NCI-H446 (cell line): Measurements from ENCODE around the gene SMOC1.

Experiments used
- DNase-seq, 2 experiments: peaks; one replicate each; lab custom pipeline; 2025; lab: John Stamatoyannopoulos, UW

Gene SMOC1

GRCh38 chr14:70045844-70046535 lies 166.8 kb downstream of the SMOC1 start:
- DNase-seq: peak; percentile 10 to 47

- no peak for DNase-seq
Measured at GRCh38 chr14:70047598-70048312, 168.5 kb downstream of the SMOC1 start.

DNA sequence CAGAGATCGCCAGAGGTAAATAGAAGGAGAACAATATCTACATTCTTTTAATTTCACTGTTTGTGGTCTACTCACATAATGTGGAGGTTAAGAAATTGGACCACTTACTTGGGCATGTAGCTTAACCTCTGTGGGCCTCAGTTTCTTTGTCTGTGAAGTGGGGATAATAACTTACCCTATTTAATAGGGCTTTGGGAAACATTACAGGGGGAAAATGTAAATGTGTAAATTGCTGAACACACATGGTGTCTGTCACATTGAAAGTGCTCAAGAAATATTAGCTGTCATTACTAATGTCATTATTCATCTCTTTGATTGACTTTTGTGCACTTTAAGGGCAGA lies 169.1 kb downstream of the SMOC1 start:
- DNase-seq: no peak

- no peak for DNase-seq
Measured at GRCh38 chr14:70049605-70050004, 170.4 kb downstream of the SMOC1 start.

DNA sequence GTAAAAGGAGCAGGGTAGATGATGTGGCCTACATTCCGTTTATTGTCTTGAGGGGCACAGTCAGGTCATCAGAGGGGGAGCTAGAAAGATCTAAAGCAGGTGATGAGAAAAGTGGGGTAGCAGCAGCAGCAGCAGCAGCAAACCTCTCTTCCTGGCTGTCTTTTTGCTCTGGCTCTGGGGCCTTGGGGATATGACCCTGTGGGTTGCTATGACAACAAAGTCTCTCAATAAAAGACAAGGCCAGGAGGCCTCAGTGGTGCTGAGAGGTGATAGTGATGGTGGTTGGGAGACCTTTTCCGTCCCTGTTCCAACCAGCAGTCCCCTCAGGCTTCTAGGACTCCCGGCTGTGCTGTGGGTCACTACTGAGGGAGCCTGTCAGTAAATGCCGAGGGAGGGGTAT lies 170.9 kb downstream of the SMOC1 start:
- no peak for DNase-seq

- DNase-seq: no peak
Measured at GRCh38 chr14:70052990-70053389, 173.8 kb downstream of the SMOC1 start.

GRCh38 chr14:70057519-70058136 lies 178.4 kb downstream of the SMOC1 start:
- DNase-seq: no peak

DNA sequence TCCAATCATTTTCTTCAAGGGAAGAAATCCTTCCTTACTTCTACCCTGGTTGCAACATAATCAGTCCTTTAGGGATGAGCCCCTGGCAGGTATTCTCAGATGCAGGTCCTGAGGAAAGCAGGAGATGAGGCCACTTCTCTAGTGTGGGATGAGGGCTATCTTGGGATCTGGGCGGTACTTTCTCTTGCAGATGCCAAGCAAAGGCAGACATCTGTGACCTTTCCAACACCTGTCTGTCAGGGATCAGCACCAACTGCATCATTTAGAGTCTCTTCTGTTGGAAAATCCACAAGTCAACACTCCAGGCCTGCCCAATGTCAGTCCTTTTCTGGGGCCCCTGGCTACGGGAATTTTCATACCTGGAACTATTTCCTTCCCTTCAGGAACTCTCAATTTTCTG lies 180.3 kb downstream of the SMOC1 start:
- no peak for DNase-seq

GRCh38 chr14:70061108-70061507 lies 181.9 kb downstream of the SMOC1 start:
- no peak for DNase-seq

- no peak for DNase-seq
Measured at GRCh38 chr14:70064136-70064865, 185.1 kb downstream of the SMOC1 start.

GRCh38 chr14:70067810-70068209 lies 188.6 kb downstream of the SMOC1 start:
- DNase-seq: no peak

- no peak for DNase-seq
Measured at GRCh38 chr14:70069186-70069585, 190.0 kb downstream of the SMOC1 start.

GRCh38 chr14:70073924-70074566 lies 194.8 kb downstream of the SMOC1 start:
- peak; percentile 29 to 83 for DNase-seq

GRCh38 chr14:70077005-70077404 lies 197.8 kb downstream of the SMOC1 start:
- no peak for DNase-seq

GRCh38 chr14:70077720-70078119 lies 198.5 kb downstream of the SMOC1 start:
- DNase-seq: no peak

DNA sequence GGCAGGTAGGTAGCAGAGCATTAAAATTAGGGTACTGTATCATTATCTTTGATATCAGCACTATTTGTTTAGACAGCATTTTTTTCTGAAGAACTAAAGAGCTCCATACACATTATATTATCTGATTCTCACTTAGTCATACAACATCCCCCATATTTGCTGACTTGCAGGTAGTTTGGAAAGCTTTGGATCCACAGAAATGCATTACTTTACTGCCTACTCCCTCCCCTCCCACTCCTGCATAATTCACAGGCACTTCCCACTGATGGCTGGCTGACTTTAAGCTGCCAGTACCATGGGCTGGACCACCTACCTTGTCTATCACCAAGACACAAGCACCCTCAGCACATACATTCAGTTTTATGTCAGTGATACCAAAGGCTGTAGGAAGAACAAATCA lies 199.1 kb downstream of the SMOC1 start:
- no peak for DNase-seq

- DNase-seq: no peak
Measured at GRCh38 chr14:70080076-70080475, 200.9 kb downstream of the SMOC1 start.
